BE2C (cell line): ENCODE data around the gene NEO1.
A peak's percentile ranks its signal among the peaks of the same experiment; 100 is the strongest.

Experiments used
- DNase-seq: peaks from one replicate; pipeline ENCODE4 v3.0.0-alpha.2; 2020
- H3K27me3 ChIP-seq: fragments of 250-450 bp; sonication (Bioruptor Pico); 2 replicates; pipeline ENCODE4 v1.5.1; 2020; ENCODE audit warnings: mild to moderate bottlenecking
- H3K36me3 ChIP-seq: fragments of 250-450 bp; sonication (Bioruptor Pico); 2 replicates; pipeline ENCODE4 v1.5.1; 2020; ENCODE audit warnings: mild to moderate bottlenecking
- H3K4me1 ChIP-seq: fragments of 250-450 bp; sonication (Bioruptor Pico); 2 replicates; pipeline ENCODE4 v1.5.1; 2020
- H3K4me3 ChIP-seq: 2 replicates; pipeline ENCODE4 v1.5.1; 2011; ENCODE audit warnings: low read depth, low read length
- H3K9me3 ChIP-seq: fragments of 250-450 bp; sonication (Bioruptor Pico); 2 replicates; pipeline ENCODE4 v1.5.1; 2020
- CTCF ChIP-seq: IDR thresholded peaks from 2 replicates; pipeline ENCODE4 v1.5.1; 2012; ENCODE audit warnings: mild to moderate bottlenecking, low read depth, low read length

The NEO1 gene

GRCh38 chr15:73231661-73232419 lies 179.6 kb downstream of the NEO1 start:
- Histone ChIP-seq H3K4me3 (no peak overlapping the region), H3K27me3 (peaks cover 3% of the 10 kb centered on the region; the same call in 1 of the 2 replicates), H3K36me3 (no peaks in the 10 kb centered on the region), H3K4me1 (no peaks in the 10 kb centered on the region), H3K9me3 (no peaks in the 10 kb centered on the region)
- DNase-seq: no peak
- TF ChIP-seq CTCF: no peak

GRCh38 chr15:73232776-73233175 lies 180.5 kb downstream of the NEO1 start:
- no peak for TF ChIP-seq CTCF
- no peak overlapping the region for H3K4me3 ChIP-seq
- H3K9me3 ChIP-seq: no peaks in the 10 kb centered on the region
- no peak for DNase-seq
- peaks cover 3% of the 10 kb centered on the region; the same call in 1 of the 2 replicates for H3K27me3 ChIP-seq
- no peaks in the 10 kb centered on the region for H3K4me1 ChIP-seq
- no peaks in the 10 kb centered on the region for H3K36me3 ChIP-seq

GRCh38 chr15:73233623-73234022 lies 181.4 kb downstream of the NEO1 start:
- H3K4me3 ChIP-seq: no peak overlapping the region
- no peaks in the 10 kb centered on the region for H3K9me3 ChIP-seq

GRCh38 chr15:73237910-73238309 lies 185.6 kb downstream of the NEO1 start:
- no peak overlapping the region for H3K4me3 ChIP-seq
- peaks cover 7% of the 10 kb centered on the region; the same call in 1 of the 2 replicates for H3K27me3 ChIP-seq
- no peaks in the 10 kb centered on the region for H3K36me3 ChIP-seq
- DNase-seq: no peak
- TF ChIP-seq CTCF: no peak
- no peaks in the 10 kb centered on the region for H3K9me3 ChIP-seq
- H3K4me1 ChIP-seq: no peaks in the 10 kb centered on the region

More at GRCh38 chr15:73233623-73234022, 181.4 kb downstream of the NEO1 start:
- Histone ChIP-seq H3K27me3 (peaks cover 3% of the 10 kb centered on the region; the same call in 1 of the 2 replicates), H3K36me3 (no peaks in the 10 kb centered on the region), H3K4me1 (no peaks in the 10 kb centered on the region)
- no peak for DNase-seq
- no peak for TF ChIP-seq CTCF

GRCh38 chr15:73239564-73240215 lies 187.4 kb downstream of the NEO1 start:
- Histone ChIP-seq H3K36me3 (no peaks in the 10 kb centered on the region), H3K4me1 (no peaks in the 10 kb centered on the region), H3K27me3 (peaks cover 5% of the 10 kb centered on the region; the same call in 1 of the 2 replicates), H3K4me3 (no peak overlapping the region), H3K9me3 (no peaks in the 10 kb centered on the region)
- DNase-seq: no peak
- peak; percentile 47 for TF ChIP-seq CTCF
